Loucy (cell line): ENCODE results near the gene CD2AP.

Experiments
- H2AFZ ChIP-seq: fragments of 200-600 bp; sonication (generic); 2 replicates; pipeline ENCODE4 v1.6.0; 2016; ENCODE audit warnings: antibody characterized with exemption, mild to moderate bottlenecking, low read length, moderate library complexity
- H3F3A ChIP-seq: fragments of 200-600 bp; 2 replicates; pipeline ENCODE4 v1.6.0; 2016; ENCODE audit warnings: antibody characterized with exemption, low read depth, mild to moderate bottlenecking
- H3K27me3 ChIP-seq: fragments of 200-600 bp; sonication (generic); 2 replicates; pipeline ENCODE4 v1.6.1; 2014; ENCODE audit warnings: low read length, mild to moderate bottlenecking; ENCODE audit not compliant: insufficient read depth, poor library complexity, severe bottlenecking
- H3K36me3 ChIP-seq: fragments of 200-600 bp; sonication (generic); 2 replicates; pipeline ENCODE4 v1.6.1; 2016; ENCODE audit warnings: low read length; ENCODE audit not compliant: insufficient read depth
- H3K4me1 ChIP-seq: fragments of 200-600 bp; sonication (generic); 2 replicates; pipeline ENCODE4 v1.5.1; 2014; ENCODE audit warnings: low read length, mild to moderate bottlenecking; ENCODE audit not compliant: insufficient read depth, poor library complexity, severe bottlenecking
- H3K4me2 ChIP-seq: fragments of 200-600 bp; sonication (generic); 2 replicates; pipeline ENCODE4 v1.6.0; 2014; ENCODE audit warnings: antibody characterized with exemption, low read length, low read depth, mild to moderate bottlenecking; ENCODE audit not compliant: poor library complexity, severe bottlenecking
- H3K4me3 ChIP-seq: fragments of 200-600 bp; sonication (generic); 2 replicates; pipeline ENCODE4 v1.5.1; 2014; ENCODE audit warnings: low read length, mild to moderate bottlenecking, mixed read lengths; ENCODE audit not compliant: poor library complexity, severe bottlenecking
- H3K79me2 ChIP-seq: fragments of 200-600 bp; sonication (generic); 2 replicates; pipeline ENCODE4 v1.6.1; 2014; ENCODE audit warnings: low read length; ENCODE audit not compliant: insufficient read depth
- H3K9ac ChIP-seq: fragments of 200-600 bp; sonication (generic); 2 replicates; pipeline ENCODE4 v1.6.0; 2014; ENCODE audit warnings: mild to moderate bottlenecking, low read depth, low read length, moderate library complexity; ENCODE audit not compliant: poor library complexity, severe bottlenecking
- H3K9me2 ChIP-seq: fragments of 200-600 bp; sonication (generic); replicated peaks from 2 replicates; pipeline ENCODE4 v1.6.1; 2016; ENCODE audit warnings: low read depth, low read length, mixed read lengths
- H3K9me3 ChIP-seq: fragments of 200-600 bp; sonication (generic); 2 replicates; pipeline ENCODE4 v1.6.1; 2014; ENCODE audit warnings: mild to moderate bottlenecking, antibody characterized with exemption, low read length, low read depth; ENCODE audit not compliant: insufficient read depth
- H4K20me1 ChIP-seq: fragments of 200-600 bp; sonication (generic); 2 replicates; pipeline ENCODE4 v1.6.0; 2014; ENCODE audit warnings: antibody characterized with exemption, low read length, mild to moderate bottlenecking; ENCODE audit not compliant: insufficient read depth, poor library complexity, severe bottlenecking
- CTCF ChIP-seq: fragments of 200-600 bp; sonication (generic); conservative IDR thresholded peaks from 2 replicates; pipeline ENCODE4 v1.5.1; 2014; ENCODE audit warnings: mild to moderate bottlenecking, antibody characterized with exemption, low read length
- EZH2phosphoT487 ChIP-seq: fragments of 200-600 bp; IDR thresholded peaks from 2 replicates; pipeline ENCODE4 v1.6.1; 2018; ENCODE audit warnings: antibody characterized with exemption, mild to moderate bottlenecking, moderate library complexity, borderline replicate concordance

CD2AP gene

GRCh38 chr6:47452899-47453298, 24.7 kb upstream of the CD2AP start:
- H3K9ac ChIP-seq = no peak overlapping the region
- H3K4me3 ChIP-seq = no peak overlapping the region
- no peaks in the 10 kb centered on the region for H4K20me1 ChIP-seq
- H3K9me3 ChIP-seq = no peaks in the 10 kb centered on the region
- H3K4me2 ChIP-seq = no peak overlapping the region
- no peaks in the 10 kb centered on the region for H3K79me2 ChIP-seq
- no peak overlapping the region for H2AFZ ChIP-seq
- no peaks in the 10 kb centered on the region for H3K27me3 ChIP-seq
- H3F3A ChIP-seq = no peaks in the 10 kb centered on the region
- no peaks in the 10 kb centered on the region for H3K4me1 ChIP-seq
- H3K36me3 ChIP-seq = no peaks in the 10 kb centered on the region
- no peaks in the 10 kb centered on the region for H3K9me2 ChIP-seq
- TF ChIP-seq CTCF (no peak), EZH2phosphoT487 (no peak)

GRCh38 chr6:47453372-47453936, 24.1 kb upstream of the CD2AP start:
- Histone ChIP-seq H3K4me2 (no peak overlapping the region), H3K36me3 (no peaks in the 10 kb centered on the region), H4K20me1 (no peaks in the 10 kb centered on the region), H3K27me3 (no peaks in the 10 kb centered on the region), H3K4me1 (no peaks in the 10 kb centered on the region), H3K79me2 (no peaks in the 10 kb centered on the region), H3K9ac (no peak overlapping the region), H3K9me2 (no peaks in the 10 kb centered on the region), H3K9me3 (no peaks in the 10 kb centered on the region), H2AFZ (no peak overlapping the region), H3F3A (no peaks in the 10 kb centered on the region), H3K4me3 (no peak overlapping the region)
- TF ChIP-seq CTCF = no peak
- TF ChIP-seq EZH2phosphoT487 = no peak

- Histone ChIP-seq H3K4me1 (no peaks in the 10 kb centered on the region), H3K79me2 (no peaks in the 10 kb centered on the region), H3K27me3 (no peaks in the 10 kb centered on the region), H3K9ac (no peak overlapping the region), H3F3A (no peaks in the 10 kb centered on the region), H3K9me2 (no peaks in the 10 kb centered on the region), H4K20me1 (no peaks in the 10 kb centered on the region), H2AFZ (no peak overlapping the region), H3K9me3 (no peaks in the 10 kb centered on the region), H3K36me3 (no peaks in the 10 kb centered on the region), H3K4me2 (no peak overlapping the region), H3K4me3 (no peak overlapping the region)
- TF ChIP-seq CTCF = no peak
- TF ChIP-seq EZH2phosphoT487 = no peak
Observed at GRCh38 chr6:47454713-47455396, 22.7 kb upstream of the CD2AP start.
